RWPE2 (cell line): ENCODE measurements around the gene SCD5.

Source experiments
- ATAC-seq: fragments of 200-7000 bp; cut with Tn5 transposase; 3 replicates; pipeline ENCODE4 v1.9.1; 2021; ENCODE audit warnings: low read depth
- DNase-seq: peaks from one replicate; pipeline ENCODE4 v3.0.0-alpha.2; 2020; ENCODE audit warnings: low spot score
- H3K27ac ChIP-seq: fragments of 450-650 bp; 2 replicates; pipeline ENCODE4 v1.5.1; 2017; ENCODE audit warnings: mild to moderate bottlenecking; ENCODE audit not compliant: poor library complexity, severe bottlenecking
- H3K27me3 ChIP-seq: fragments of 250-450 bp; sonication (Bioruptor Pico); 2 replicates; pipeline ENCODE4 v1.5.1; 2021; ENCODE audit warnings: mild to moderate bottlenecking, moderate library complexity; ENCODE audit not compliant: insufficient read depth, poor library complexity, severe bottlenecking
- H3K36me3 ChIP-seq: fragments of 250-450 bp; sonication (Bioruptor Pico); 2 replicates; pipeline ENCODE4 v1.5.1; 2020; ENCODE audit warnings: low read depth, mild to moderate bottlenecking, moderate library complexity
- H3K4me1 ChIP-seq: fragments of 250-450 bp; sonication (Bioruptor Pico); 2 replicates; pipeline ENCODE4 v1.5.1; 2021; ENCODE audit warnings: mild to moderate bottlenecking, moderate library complexity; ENCODE audit not compliant: insufficient read depth, poor library complexity, severe bottlenecking
- H3K4me3 ChIP-seq: fragments of 250-450 bp; sonication (Bioruptor Pico); 2 replicates; pipeline ENCODE4 v1.5.1; 2021; ENCODE audit warnings: mild to moderate bottlenecking, moderate library complexity; ENCODE audit not compliant: severe bottlenecking
- H3K9me3 ChIP-seq: fragments of 250-450 bp; sonication (Bioruptor Pico); 2 replicates; pipeline ENCODE4 v1.5.1; 2021; ENCODE audit warnings: mild to moderate bottlenecking, moderate library complexity; ENCODE audit not compliant: severe bottlenecking
- TF ChIP-seq, protein P1 (sequence below): fragments of 450-650 bp; IDR thresholded peaks from one replicate; pipeline ENCODE4 v1.5.1; 2017; ENCODE audit warnings: mild to moderate bottlenecking, moderate library complexity; ENCODE audit not compliant: poor library complexity, severe bottlenecking

Gene SCD5

DNA sequence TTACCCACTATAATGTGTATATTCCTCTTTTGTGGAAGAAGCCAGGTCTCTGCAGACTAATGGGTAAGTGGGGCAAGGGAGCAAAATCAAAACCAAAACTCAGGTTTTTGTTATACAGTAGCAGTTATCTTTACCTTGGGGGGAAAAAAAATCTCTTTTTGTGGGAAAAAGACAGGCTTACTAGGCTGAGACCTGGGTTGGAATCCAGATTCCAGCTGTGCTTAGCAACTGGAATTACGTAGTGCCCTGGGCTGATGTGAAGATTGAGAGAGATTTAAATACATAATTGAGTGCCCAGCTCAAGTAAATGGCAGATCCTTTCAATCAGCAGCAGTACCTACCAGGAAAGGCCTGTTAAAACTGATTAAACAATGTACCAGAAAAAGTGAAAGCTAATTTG lies 15.4 kb upstream of the SCD5 start:
- Histone ChIP-seq H3K4me3 (no peak overlapping the region), H3K27ac (no peak overlapping the region), H3K9me3 (no peaks in the 10 kb centered on the region), H3K4me1 (no peaks in the 10 kb centered on the region), H3K36me3 (peaks cover 17% of the 10 kb centered on the region), H3K27me3 (no peaks in the 10 kb centered on the region)
- TF ChIP-seq, protein P1, sequence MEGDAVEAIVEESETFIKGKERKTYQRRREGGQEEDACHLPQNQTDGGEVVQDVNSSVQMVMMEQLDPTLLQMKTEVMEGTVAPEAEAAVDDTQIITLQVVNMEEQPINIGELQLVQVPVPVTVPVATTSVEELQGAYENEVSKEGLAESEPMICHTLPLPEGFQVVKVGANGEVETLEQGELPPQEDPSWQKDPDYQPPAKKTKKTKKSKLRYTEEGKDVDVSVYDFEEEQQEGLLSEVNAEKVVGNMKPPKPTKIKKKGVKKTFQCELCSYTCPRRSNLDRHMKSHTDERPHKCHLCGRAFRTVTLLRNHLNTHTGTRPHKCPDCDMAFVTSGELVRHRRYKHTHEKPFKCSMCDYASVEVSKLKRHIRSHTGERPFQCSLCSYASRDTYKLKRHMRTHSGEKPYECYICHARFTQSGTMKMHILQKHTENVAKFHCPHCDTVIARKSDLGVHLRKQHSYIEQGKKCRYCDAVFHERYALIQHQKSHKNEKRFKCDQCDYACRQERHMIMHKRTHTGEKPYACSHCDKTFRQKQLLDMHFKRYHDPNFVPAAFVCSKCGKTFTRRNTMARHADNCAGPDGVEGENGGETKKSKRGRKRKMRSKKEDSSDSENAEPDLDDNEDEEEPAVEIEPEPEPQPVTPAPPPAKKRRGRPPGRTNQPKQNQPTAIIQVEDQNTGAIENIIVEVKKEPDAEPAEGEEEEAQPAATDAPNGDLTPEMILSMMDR = no peak
- no peak for ATAC-seq
- no peak for DNase-seq

- no peaks in the 10 kb centered on the region; the same call in 1 of the 2 replicates for H3K36me3 ChIP-seq
- ATAC-seq (no peak), DNase-seq (no peak)
- H3K9me3 ChIP-seq = no peaks in the 10 kb centered on the region
- TF ChIP-seq, protein P1 = no peak
- no peak overlapping the region for H3K27ac ChIP-seq
- H3K4me3 ChIP-seq = no peak overlapping the region
- no peaks in the 10 kb centered on the region for H3K27me3 ChIP-seq
- no peaks in the 10 kb centered on the region for H3K4me1 ChIP-seq
Observed at GRCh38 chr4:82811838-82812341, 13.3 kb upstream of the SCD5 start.

DNA sequence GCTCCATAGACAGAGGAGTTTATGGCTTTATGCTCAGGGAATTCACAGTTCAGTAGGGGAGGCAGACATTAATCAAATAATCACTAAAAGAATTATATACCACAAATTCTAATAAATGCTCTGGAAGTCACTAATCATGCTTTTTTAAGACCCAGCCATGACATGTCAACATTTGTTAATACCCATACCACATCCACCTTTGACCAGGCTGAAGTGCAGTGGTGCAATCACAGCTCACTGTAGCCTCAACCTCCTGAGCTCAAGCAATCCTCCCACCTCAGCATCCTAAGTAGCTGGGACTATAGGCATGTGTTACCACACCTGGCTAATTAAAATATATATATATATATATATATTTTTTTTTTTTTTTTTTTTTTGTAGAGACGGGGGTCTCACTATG lies 12.8 kb upstream of the SCD5 start:
- ATAC-seq = no peak
- Histone ChIP-seq H3K9me3 (no peaks in the 10 kb centered on the region), H3K4me1 (no peaks in the 10 kb centered on the region), H3K4me3 (no peak overlapping the region), H3K36me3 (no peaks in the 10 kb centered on the region; the same call in 1 of the 2 replicates), H3K27ac (no peak overlapping the region), H3K27me3 (no peaks in the 10 kb centered on the region)
- TF ChIP-seq, protein P1 = no peak
- DNase-seq = no peak

- ATAC-seq = no peak
Observed at GRCh38 chr4:82810176-82810575, 11.6 kb upstream of the SCD5 start.

GRCh38 chr4:82809619-82810018 lies 11.0 kb upstream of the SCD5 start:
- no peaks in the 10 kb centered on the region for H3K4me1 ChIP-seq
- no peak overlapping the region for H3K27ac ChIP-seq
- no peaks in the 10 kb centered on the region for H3K27me3 ChIP-seq

More at GRCh38 chr4:82810176-82810575, 11.6 kb upstream of the SCD5 start:
- DNase-seq = no peak
- Histone ChIP-seq H3K4me1 (no peaks in the 10 kb centered on the region), H3K9me3 (no peaks in the 10 kb centered on the region), H3K4me3 (no peak overlapping the region), H3K27me3 (no peaks in the 10 kb centered on the region), H3K36me3 (no peaks in the 10 kb centered on the region), H3K27ac (no peak overlapping the region)
- TF ChIP-seq, protein P1 = no peak

More at GRCh38 chr4:82809619-82810018, 11.0 kb upstream of the SCD5 start:
- DNase-seq = no peak
- H3K9me3 ChIP-seq = no peaks in the 10 kb centered on the region
- no peak for ATAC-seq
- H3K4me3 ChIP-seq = no peak overlapping the region
- H3K36me3 ChIP-seq = no peaks in the 10 kb centered on the region
- TF ChIP-seq, protein P1 = no peak
